ENCODE measurements around the gene GCSAML.

- no peak for TF ChIP-seq CTCF (IDR thresholded peaks at IDR 0.05)
- TF ChIP-seq POLR2A (IDR thresholded peaks at IDR 0.05) = no peak
These were observed 56.4 kb downstream of the GCSAML start, which contains the start of gene OR2G3 for GRCh38 chr1:247605286-247605685.
